Measurements from ENCODE around the gene LRP2BP.

- TF ChIP-seq SIN3A (IDR thresholded peaks at IDR 0.05; ENCODE audit: borderline replicate concordance, insufficient read depth, low read depth, low read length) (no peak), CTCF (IDR thresholded peaks at IDR 0.05) (no peak), REST (IDR thresholded peaks at IDR 0.05; ENCODE audit: insufficient read depth in 1 of 2, low read depth in 2 of 2, low read length in 1 of 2) (no peak)
These were observed 16.1 kb upstream of the LRP2BP start for GRCh38 chr4:185411849-185412248.

Measured in Panc1 (cell line).